ENCODE results near the gene OTUD1.

The OTUD1 gene

GRCh38 chr10:23472181-23472580 lies 33.3 kb downstream of the OTUD1 start:
- DNase-seq = no peak

GRCh38 chr10:23474081-23474480 lies 35.2 kb downstream of the OTUD1 start:
- no peak for DNase-seq

- no peak for DNase-seq
Measured at GRCh38 chr10:23474626-23475025, 35.8 kb downstream of the OTUD1 start.

DNA sequence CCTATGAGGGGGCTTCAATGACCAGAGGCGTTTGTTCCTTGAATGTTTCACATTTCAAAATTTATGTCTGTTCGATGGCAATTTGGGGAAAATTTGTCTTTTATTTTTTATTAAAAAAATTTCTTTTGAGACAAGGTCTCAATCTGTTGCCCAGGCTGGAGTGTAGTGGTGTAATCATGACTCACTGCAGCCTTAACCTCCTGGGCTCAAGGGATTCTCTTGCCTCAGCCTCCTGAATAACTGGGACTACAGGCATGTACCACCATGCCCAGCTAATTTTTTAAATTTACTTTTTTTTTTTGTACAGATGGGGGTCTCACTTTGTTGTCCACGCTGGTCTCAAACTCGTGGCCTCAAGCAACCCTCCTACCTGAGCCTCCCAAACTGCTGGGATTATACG lies 39.7 kb downstream of the OTUD1 start:
- no peak for DNase-seq

GRCh38 chr10:23479798-23480473 lies 41.1 kb downstream of the OTUD1 start:
- no peak for DNase-seq

DNA sequence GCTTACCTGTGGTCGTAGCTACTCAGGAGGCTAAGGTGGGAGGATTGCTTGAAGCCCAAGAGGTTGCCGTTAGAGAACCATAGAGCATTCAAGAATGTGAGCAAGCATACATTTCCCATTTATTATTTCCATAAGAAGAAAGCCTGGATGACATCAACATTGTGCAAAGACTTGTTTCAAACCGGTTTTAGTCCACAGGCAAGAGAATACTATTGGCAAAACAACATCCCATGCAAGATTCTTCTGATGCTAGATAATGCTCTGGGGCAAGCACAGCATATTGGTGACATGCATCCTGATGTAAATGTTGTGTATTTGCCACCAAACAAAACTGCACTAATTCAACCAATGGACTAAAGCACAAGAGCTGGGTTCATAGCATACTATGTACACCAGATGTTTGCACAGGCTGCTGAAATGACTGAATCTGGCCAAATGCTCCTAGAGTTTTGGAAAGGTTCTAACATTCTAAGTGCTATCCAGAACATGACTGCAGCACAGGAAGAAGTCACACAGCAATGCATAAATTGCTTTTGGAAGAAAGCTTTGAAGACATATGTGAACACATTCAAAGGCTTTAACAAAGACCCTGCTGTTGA lies 42.6 kb downstream of the OTUD1 start:
- DNase-seq = no peak

- DNase-seq = no peak
Measured at GRCh38 chr10:23490115-23490514, 51.2 kb downstream of the OTUD1 start.
